ENCODE data around the gene GSK3B. TPM values are rescaled to one million over a fixed set of nuclear protein-coding genes. Genes with fewer than 3 reads are reported as not detected.

GSK3B gene
- total RNA-seq, 6 donors from 2014 or later = 41.4 to 84.9 (median 48.0) TPM

- H3K27ac ChIP-seq = no peak overlapping the region
- ATAC-seq (ENCODE audit: low FRiP score in 2 of 2) (no peak), DNase-seq (no peak)
- WGBS, 2 donors = 76 to 86% methylated on average over 2 of the region's 2 CpGs
- peaks cover 0 to 34% (median 9%) of the 10 kb centered on the region in 4 donors for H3K36me3 ChIP-seq
- H3K4me1 ChIP-seq = no peaks in the 10 kb centered on the region
- no peaks in the 10 kb centered on the region for H3K27me3 ChIP-seq
- no peak for TF ChIP-seq EP300 (IDR thresholded peaks at IDR 0.05)
- H3K9me3 ChIP-seq = no peaks in the 10 kb centered on the region
- H3K4me3 ChIP-seq = no peak overlapping the region
Observed at GRCh38 chr3:119912220-119912619, 182.0 kb downstream of the GSK3B start.

- Histone ChIP-seq H3K4me1 (no peaks in the 10 kb centered on the region), H3K9me3 (no peaks in the 10 kb centered on the region), H3K36me3 (peaks cover 0 to 34% (median 9%) of the 10 kb centered on the region in 4 donors), H3K27me3 (no peaks in the 10 kb centered on the region), H3K4me3 (no peak overlapping the region), H3K27ac (no peak overlapping the region)
- TF ChIP-seq POLR2AphosphoS5 (IDR thresholded peaks at IDR 0.05) (no peak), EP300 (IDR thresholded peaks at IDR 0.05) (no peak), CTCF (IDR thresholded peaks at IDR 0.05) (no peak)
- no peak for ATAC-seq (ENCODE audit: low FRiP score in 2 of 2)
- DNase-seq = no peak
- WGBS, 2 donors = 58 to 85% methylated on average over 1 of the region's 1 CpG
Observed at GRCh38 chr3:119911748-119912147, 182.5 kb downstream of the GSK3B start.

- WGBS, 2 donors = 85 to 86% methylated on average over 3 of the region's 3 CpGs
- no peaks in the 10 kb centered on the region for H3K4me1 ChIP-seq
- DNase-seq = no peak
- no peak overlapping the region for H3K4me3 ChIP-seq
- no peak for TF ChIP-seq POLR2AphosphoS5 (IDR thresholded peaks at IDR 0.05)
- TF ChIP-seq CTCF (IDR thresholded peaks at IDR 0.05) = no peak
- no peak for TF ChIP-seq EP300 (IDR thresholded peaks at IDR 0.05)
- no peak for TF ChIP-seq POLR2A (IDR thresholded peaks at IDR 0.05)
- no peak for ATAC-seq (ENCODE audit: low FRiP score in 2 of 2)
- H3K27me3 ChIP-seq = no peaks in the 10 kb centered on the region
- H3K36me3 ChIP-seq = peaks cover 0 to 31% (median 0%) of the 10 kb centered on the region in 4 donors
- H3K27ac ChIP-seq = no peak overlapping the region
- no peaks in the 10 kb centered on the region for H3K9me3 ChIP-seq
Observed at GRCh38 chr3:119902061-119902460, 192.2 kb downstream of the GSK3B start.

- no peaks in the 10 kb centered on the region for H3K27me3 ChIP-seq
- no peaks in the 10 kb centered on the region for H3K9me3 ChIP-seq
- no peaks in the 10 kb centered on the region for H3K4me1 ChIP-seq
- no peak overlapping the region for H3K27ac ChIP-seq
- TF ChIP-seq POLR2A (IDR thresholded peaks at IDR 0.05) (no peak), EP300 (IDR thresholded peaks at IDR 0.05) (no peak), POLR2AphosphoS5 (IDR thresholded peaks at IDR 0.05) (no peak), CTCF (IDR thresholded peaks at IDR 0.05) (no peak)
- WGBS, 2 donors = 88 to 90% methylated on average over 1 of the region's 1 CpG
- DNase-seq (no peak), ATAC-seq (ENCODE audit: low FRiP score in 2 of 2) (no peak)
- H3K36me3 ChIP-seq = peaks cover 0 to 31% (median 0%) of the 10 kb centered on the region in 4 donors
- no peak overlapping the region for H3K4me3 ChIP-seq
Observed at GRCh38 chr3:119901148-119901547, 193.1 kb downstream of the GSK3B start.

- no peak overlapping the region for H3K27ac ChIP-seq
- H3K9me3 ChIP-seq = no peaks in the 10 kb centered on the region
- DNase-seq (no peak), ATAC-seq (ENCODE audit: low FRiP score in 2 of 2) (no peak)
- H3K4me1 ChIP-seq = no peaks in the 10 kb centered on the region
- no peak for TF ChIP-seq POLR2A (IDR thresholded peaks at IDR 0.05)
- no peak for TF ChIP-seq POLR2AphosphoS5 (IDR thresholded peaks at IDR 0.05)
- no peak for TF ChIP-seq CTCF (IDR thresholded peaks at IDR 0.05)
- no peak for TF ChIP-seq EP300 (IDR thresholded peaks at IDR 0.05)
- H3K4me3 ChIP-seq = no peak overlapping the region
- peaks cover 0 to 28% (median 0%) of the 10 kb centered on the region in 4 donors for H3K36me3 ChIP-seq
- H3K27me3 ChIP-seq = no peaks in the 10 kb centered on the region
Observed at GRCh38 chr3:119899192-119899511, 195.1 kb downstream of the GSK3B start.

All from upper lobe of left lung (tissue), 6 donors.